ENCODE measurements around the gene ORC6. TPM values are rescaled to one million over a fixed set of nuclear protein-coding genes. Genes with fewer than 3 reads are reported as not detected.

The ORC6 gene
- total RNA-seq, 2 donors from 2014 or later = 48.0 to 57.2 TPM

GRCh38 chr16:46746821-46747776 is 57.6 kb downstream of the ORC6 start:
- no peak overlapping the region for H3K27ac Mint-ChIP-seq
- peaks cover 6% of the 10 kb centered on the region for H3K4me1 Mint-ChIP-seq (ENCODE audit: low read depth)
- DNase-seq (no peak), ATAC-seq (replicated peaks in 1 of 2) (no peak)
- no peaks in the 10 kb centered on the region for H3K9me3 Mint-ChIP-seq
- H3K27me3 Mint-ChIP-seq (ENCODE audit: low read depth) = no peaks in the 10 kb centered on the region
- H3K36me3 Mint-ChIP-seq (ENCODE audit: insufficient read depth in 2 of 2) = no peaks in the 10 kb centered on the region
- no peak overlapping the region for H3K4me3 Mint-ChIP-seq

Other genes with a start within 250 kb of the ORC6 start
- gene SHCBP1, start 68.3 kb upstream of the ORC6 start, total RNA-seq = 10 to 100 TPM; 36.5 to 37.1 TPM
- gene VPS35, start 481 bp upstream of the ORC6 start, total RNA-seq = 10 to 100 TPM; 68.0 to 77.4 TPM
- gene MYLK3, start 58.7 kb downstream of the ORC6 start, total RNA-seq = 1 to 10 TPM in 1 of 2 donors, under 1 TPM in 1; 0.81 to 1.7 TPM
- 10 to 100 TPM; 18.1 to 21.4 TPM for gene C16orf87, start 141.5 kb downstream of the ORC6 start, total RNA-seq
- gene GPT2, start 194.7 kb downstream of the ORC6 start, total RNA-seq = 10 to 100 TPM; 36.5 to 38.2 TPM